Effector memory CD8-positive, alpha-beta T cell (primary cell): ENCODE data around the gene POPDC3.

ENCODE experiments used
- ATAC-seq: fragments of 150-1000 bp; cut with Tn5 transposase; replicated peaks from 2 replicates; pipeline ENCODE4 v1.10.0; 2021; ENCODE audit warnings: mild to moderate bottlenecking, moderate library complexity
- DNase-seq, 3 experiments: peaks; one replicate each; pipeline ENCODE4 v3.0.0; 2021
- H3K27ac Mint-ChIP-seq, 2 donors: one replicate each; pipeline ENCODE4 v1.8.0; 2022; ENCODE audit warnings: mild to moderate bottlenecking in 2 of 2, mixed read lengths in 2 of 2, moderate library complexity in 2 of 2
- H3K27me3 Mint-ChIP-seq, 2 donors: one replicate each; pipeline ENCODE4 v1.8.0; 2022; ENCODE audit warnings: mixed read lengths in 2 of 2
- H3K36me3 Mint-ChIP-seq: one replicate; pipeline ENCODE4 v1.8.0; 2022; ENCODE audit warnings: mild to moderate bottlenecking, moderate library complexity, mixed read lengths; ENCODE audit not compliant: insufficient read depth
- H3K4me1 Mint-ChIP-seq, 2 donors: one replicate each; pipeline ENCODE4 v1.8.0; 2022; ENCODE audit warnings: low read depth in 2 of 2, mixed read lengths in 2 of 2
- H3K4me3 Mint-ChIP-seq, 2 donors: one replicate each; pipeline ENCODE4 v1.8.0; 2022; ENCODE audit warnings: mild to moderate bottlenecking in 2 of 2, mixed read lengths in 2 of 2, moderate library complexity in 2 of 2
- H3K9me3 Mint-ChIP-seq, 2 donors: one replicate each; pipeline ENCODE4 v1.8.0; 2022; ENCODE audit warnings: mixed read lengths in 2 of 2

POPDC3 gene

GRCh38 chr6:105113422-105113821 is 66.4 kb downstream of the POPDC3 start:
- H3K4me1 Mint-ChIP-seq: no peaks in the 10 kb centered on the region
- no peak overlapping the region for H3K4me3 Mint-ChIP-seq
- ATAC-seq (no peak), DNase-seq (no peak)
- no peaks in the 10 kb centered on the region for H3K36me3 Mint-ChIP-seq
- H3K9me3 Mint-ChIP-seq: no peaks in the 10 kb centered on the region
- H3K27me3 Mint-ChIP-seq: peaks cover 27 to 41% of the 10 kb centered on the region in 2 donors
- H3K27ac Mint-ChIP-seq: no peak overlapping the region

GRCh38 chr6:105112577-105112976 is 67.2 kb downstream of the POPDC3 start:
- no peaks in the 10 kb centered on the region for H3K4me1 Mint-ChIP-seq
- ATAC-seq: no peak
- peaks cover 30 to 42% of the 10 kb centered on the region in 2 donors for H3K27me3 Mint-ChIP-seq
- no peaks in the 10 kb centered on the region for H3K9me3 Mint-ChIP-seq
- no peak overlapping the region for H3K27ac Mint-ChIP-seq
- no peaks in the 10 kb centered on the region for H3K36me3 Mint-ChIP-seq
- no peak for DNase-seq
- no peak overlapping the region for H3K4me3 Mint-ChIP-seq

- Mint-ChIP-seq H3K27ac (no peak overlapping the region), H3K36me3 (no peaks in the 10 kb centered on the region), H3K9me3 (no peaks in the 10 kb centered on the region), H3K27me3 (peaks cover 23 to 36% of the 10 kb centered on the region in 2 donors), H3K4me3 (no peak overlapping the region), H3K4me1 (no peaks in the 10 kb centered on the region)
- ATAC-seq (no peak), DNase-seq (no peak)
Measured at GRCh38 chr6:105111871-105112270, 67.9 kb downstream of the POPDC3 start.

- ATAC-seq: no peak
- DNase-seq: no peak
- Mint-ChIP-seq H3K4me3 (no peak overlapping the region), H3K27ac (no peak overlapping the region), H3K36me3 (no peaks in the 10 kb centered on the region), H3K9me3 (no peaks in the 10 kb centered on the region), H3K4me1 (no peaks in the 10 kb centered on the region), H3K27me3 (peaks cover 19 to 29% of the 10 kb centered on the region in 2 donors)
Measured at GRCh38 chr6:105111105-105111504, 68.7 kb downstream of the POPDC3 start.

- no peak overlapping the region for H3K4me3 Mint-ChIP-seq
- ATAC-seq (no peak), DNase-seq (no peak)
- no peaks in the 10 kb centered on the region for H3K4me1 Mint-ChIP-seq
- no peaks in the 10 kb centered on the region for H3K36me3 Mint-ChIP-seq
- H3K27me3 Mint-ChIP-seq: peaks cover 17 to 31% of the 10 kb centered on the region in 2 donors
- no peaks in the 10 kb centered on the region for H3K9me3 Mint-ChIP-seq
- H3K27ac Mint-ChIP-seq: no peak overlapping the region
Measured at GRCh38 chr6:105109955-105110895, 69.6 kb downstream of the POPDC3 start.

- Mint-ChIP-seq H3K27ac (no peak overlapping the region), H3K4me1 (no peaks in the 10 kb centered on the region), H3K27me3 (peaks cover 23 to 44% of the 10 kb centered on the region in 2 donors), H3K4me3 (no peak overlapping the region), H3K9me3 (no peaks in the 10 kb centered on the region), H3K36me3 (no peaks in the 10 kb centered on the region)
- ATAC-seq: no peak
- DNase-seq: no peak
Measured at GRCh38 chr6:105108631-105109262, 71.1 kb downstream of the POPDC3 start.
